Measurements from ENCODE around the gene LRRC61. TPM values are rescaled to one million over a fixed set of nuclear protein-coding genes. Genes with fewer than 3 reads are reported as not detected.
"Not testable (repeated sequence)": the region's sequence is repeated elsewhere in the genome, so short reads cannot be mapped to it uniquely, and the experiment has no call there.

Gene LRRC61
- total and polyA plus RNA-seq, 4 experiments from 2014 or later: 11.0 to 16.0 (median 13.8) TPM

- H3K9me3 ChIP-seq (ENCODE audit: control insufficient read depth in 1 of 2, low read length in 2 of 2); H3K27ac ChIP-seq (ENCODE audit: low read depth, low read length); H3K4me1 ChIP-seq (ENCODE audit: insufficient read depth, low read length); H3K27me3 Mint-ChIP-seq; H3K36me3 Mint-ChIP-seq; H3K4me3 ChIP-seq (ENCODE audit: low read length in 2 of 2); H3K4me3 Mint-ChIP-seq; H3K27me3 ChIP-seq (ENCODE audit: insufficient read depth, low read length); H3K4me1 Mint-ChIP-seq; POLR2A ChIA-PET (ENCODE audit: partially characterized antibody); H3K27ac Mint-ChIP-seq; H3K36me3 ChIP-seq (ENCODE audit: insufficient read depth, low read length); H3K9me3 Mint-ChIP-seq: not testable (repeated sequence)
- CTCF ChIA-PET (ENCODE audit: partially characterized antibody): interaction anchor here (0.7 kb wide), 2 partner anchors 153 to 473 kb away, joined by 3 read pairs; no protein-coding TSS in a partner anchor
- intact Hi-C loops (cut with micrococcal nuclease): loop anchor here (2.0 to 5.0 kb wide), 3 partner anchors 135 to 701 kb away; no protein-coding TSS in a partner anchor
- peak in 4 of 5 donors; percentile 27 to 47 (median 33) for DNase-seq
Observed at GRCh38 chr7:150285849-150286754, 37.1 kb upstream of the LRRC61 start.

GRCh38 chr7:150287815-150288214 lies 35.3 kb upstream of the LRRC61 start:
- CTCF ChIA-PET (ENCODE audit: partially characterized antibody); H3K36me3 Mint-ChIP-seq; H3K27me3 Mint-ChIP-seq; H3K27ac ChIP-seq (ENCODE audit: low read depth, low read length); H3K4me3 Mint-ChIP-seq; H3K4me3 ChIP-seq (ENCODE audit: low read length in 2 of 2); H3K36me3 ChIP-seq (ENCODE audit: insufficient read depth, low read length); H3K9me3 ChIP-seq (ENCODE audit: control insufficient read depth in 1 of 2, low read length in 2 of 2); H3K27me3 ChIP-seq (ENCODE audit: insufficient read depth, low read length); H3K4me1 ChIP-seq (ENCODE audit: insufficient read depth, low read length); H3K27ac Mint-ChIP-seq; H3K9me3 Mint-ChIP-seq; H3K4me1 Mint-ChIP-seq; DNase-seq: not testable (repeated sequence)
- intact Hi-C loops (cut with micrococcal nuclease): loop anchor here (2.0 to 5.0 kb wide), 3 partner anchors 133 to 699 kb away; no protein-coding TSS in a partner anchor
- POLR2A ChIA-PET (ENCODE audit: partially characterized antibody): interaction anchor here (0.6 kb wide), 1 partner anchor 871 kb away, joined by 3 read pairs; no protein-coding TSS in a partner anchor

GRCh38 chr7:150288816-150289215 lies 34.3 kb upstream of the LRRC61 start:
- H3K27me3 Mint-ChIP-seq; POLR2A ChIA-PET (ENCODE audit: partially characterized antibody); H3K27me3 ChIP-seq (ENCODE audit: insufficient read depth, low read length); H3K27ac ChIP-seq (ENCODE audit: low read depth, low read length); DNase-seq; H3K4me1 Mint-ChIP-seq; H3K4me3 Mint-ChIP-seq; H3K9me3 ChIP-seq (ENCODE audit: control insufficient read depth in 1 of 2, low read length in 2 of 2); H3K4me1 ChIP-seq (ENCODE audit: insufficient read depth, low read length); H3K4me3 ChIP-seq (ENCODE audit: low read length in 2 of 2); H3K9me3 Mint-ChIP-seq; H3K36me3 Mint-ChIP-seq; H3K27ac Mint-ChIP-seq; H3K36me3 ChIP-seq (ENCODE audit: insufficient read depth, low read length): not testable (repeated sequence)
- CTCF ChIA-PET (ENCODE audit: partially characterized antibody): interaction anchor here (1.0 kb wide), 1 partner anchor 133 kb away, joined by 3 read pairs; no protein-coding TSS in a partner anchor
- intact Hi-C loops (cut with micrococcal nuclease): loop anchor here (5.0 kb wide), 1 partner anchor 698 kb away; no protein-coding TSS in a partner anchor

- H3K27ac ChIP-seq (ENCODE audit: low read depth, low read length); H3K4me1 Mint-ChIP-seq; H3K36me3 ChIP-seq (ENCODE audit: insufficient read depth, low read length); POLR2A ChIA-PET (ENCODE audit: partially characterized antibody); H3K27ac Mint-ChIP-seq; H3K4me3 Mint-ChIP-seq; H3K9me3 Mint-ChIP-seq; H3K27me3 Mint-ChIP-seq; H3K27me3 ChIP-seq (ENCODE audit: insufficient read depth, low read length); H3K4me3 ChIP-seq (ENCODE audit: low read length in 2 of 2); H3K4me1 ChIP-seq (ENCODE audit: insufficient read depth, low read length); DNase-seq; H3K9me3 ChIP-seq (ENCODE audit: control insufficient read depth in 1 of 2, low read length in 2 of 2); H3K36me3 Mint-ChIP-seq; intact Hi-C loops (cut with micrococcal nuclease); CTCF ChIA-PET (ENCODE audit: partially characterized antibody): not testable (repeated sequence)
Observed at GRCh38 chr7:150290317-150290716, 32.8 kb upstream of the LRRC61 start.

- H3K27ac Mint-ChIP-seq, H3K36me3 Mint-ChIP-seq: not testable (repeated sequence)
Observed at GRCh38 chr7:150295027-150295426, 28.1 kb upstream of the LRRC61 start.

GRCh38 chr7:150295614-150296013 lies 27.5 kb upstream of the LRRC61 start:
- intact Hi-C loops (cut with micrococcal nuclease); H3K4me1 ChIP-seq (ENCODE audit: insufficient read depth, low read length); POLR2A ChIA-PET (ENCODE audit: partially characterized antibody); DNase-seq; H3K27me3 ChIP-seq (ENCODE audit: insufficient read depth, low read length); H3K4me3 Mint-ChIP-seq; H3K27ac Mint-ChIP-seq; H3K4me1 Mint-ChIP-seq; H3K9me3 ChIP-seq (ENCODE audit: control insufficient read depth in 1 of 2, low read length in 2 of 2); H3K4me3 ChIP-seq (ENCODE audit: low read length in 2 of 2); H3K36me3 ChIP-seq (ENCODE audit: insufficient read depth, low read length); H3K36me3 Mint-ChIP-seq; CTCF ChIA-PET (ENCODE audit: partially characterized antibody); H3K27me3 Mint-ChIP-seq; H3K9me3 Mint-ChIP-seq; H3K27ac ChIP-seq (ENCODE audit: low read depth, low read length): not testable (repeated sequence)

More at GRCh38 chr7:150295027-150295426, 28.1 kb upstream of the LRRC61 start:
- H3K9me3 Mint-ChIP-seq; H3K27ac ChIP-seq (ENCODE audit: low read depth, low read length); intact Hi-C loops (cut with micrococcal nuclease); H3K27me3 Mint-ChIP-seq; H3K27me3 ChIP-seq (ENCODE audit: insufficient read depth, low read length); H3K4me1 ChIP-seq (ENCODE audit: insufficient read depth, low read length); H3K9me3 ChIP-seq (ENCODE audit: control insufficient read depth in 1 of 2, low read length in 2 of 2); DNase-seq; H3K4me3 ChIP-seq (ENCODE audit: low read length in 2 of 2); POLR2A ChIA-PET (ENCODE audit: partially characterized antibody); CTCF ChIA-PET (ENCODE audit: partially characterized antibody); H3K36me3 ChIP-seq (ENCODE audit: insufficient read depth, low read length); H3K4me1 Mint-ChIP-seq; H3K4me3 Mint-ChIP-seq: not testable (repeated sequence)

- POLR2A ChIA-PET (ENCODE audit: partially characterized antibody); H3K4me3 Mint-ChIP-seq; H3K4me3 ChIP-seq (ENCODE audit: low read length in 2 of 2); intact Hi-C loops (cut with micrococcal nuclease); H3K9me3 Mint-ChIP-seq; H3K4me1 ChIP-seq (ENCODE audit: insufficient read depth, low read length); H3K9me3 ChIP-seq (ENCODE audit: control insufficient read depth in 1 of 2, low read length in 2 of 2); H3K36me3 ChIP-seq (ENCODE audit: insufficient read depth, low read length); H3K27ac Mint-ChIP-seq; H3K27me3 ChIP-seq (ENCODE audit: insufficient read depth, low read length); DNase-seq; H3K4me1 Mint-ChIP-seq; CTCF ChIA-PET (ENCODE audit: partially characterized antibody); H3K27ac ChIP-seq (ENCODE audit: low read depth, low read length); H3K36me3 Mint-ChIP-seq; H3K27me3 Mint-ChIP-seq: not testable (repeated sequence)
Observed at GRCh38 chr7:150296802-150297201, 26.4 kb upstream of the LRRC61 start.

Data from CD4-positive, alpha-beta memory T cell (primary cell).